Measurements from ENCODE around the gene CT55.
"Not testable (repeated sequence)": the region's sequence is repeated elsewhere in the genome, so short reads cannot be mapped to it uniquely, and the experiment has no call there.

The CT55 gene

DNA sequence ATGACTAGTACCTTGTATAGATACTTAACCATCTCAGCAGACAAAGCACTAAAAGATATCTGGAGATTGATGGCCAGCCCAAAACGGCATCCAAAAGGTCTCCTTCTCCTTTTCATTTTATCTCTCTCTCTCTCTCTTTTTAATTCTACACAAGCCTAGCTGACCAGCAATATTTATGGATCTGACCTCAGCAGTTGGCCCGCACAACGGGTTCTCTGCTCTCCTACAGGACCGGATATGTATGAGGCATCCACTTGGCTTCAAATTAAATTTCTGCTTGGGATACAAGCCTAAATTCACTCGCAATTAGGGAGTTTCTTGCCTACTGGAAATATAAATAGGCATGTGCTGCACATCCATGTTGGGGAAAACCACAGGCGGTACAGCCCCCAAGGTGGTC lies 22.5 kb upstream of the CT55 start:
- Histone ChIP-seq H3K79me1 (ENCODE audit: low read length) (no peaks in the 10 kb centered on the region), H4K5ac (ENCODE audit: low read length) (no peak overlapping the region), H3K18ac (ENCODE audit: low read length) (no peak overlapping the region), H2BK15ac (replicated peaks; ENCODE audit: low read depth) (no peak overlapping the region), H3K56ac (ENCODE audit: low read length) (no peak overlapping the region), H3K4me1 (ENCODE audit: control insufficient read depth, low read depth, low read length) (no peaks in the 10 kb centered on the region), H4K8ac (ENCODE audit: low read depth, low read length) (no peak overlapping the region), H2BK5ac (ENCODE audit: low read length) (no peak overlapping the region), H3K9ac (ENCODE audit: low read length) (no peak overlapping the region), H2BK120ac (ENCODE audit: low read depth, low read length) (no peak overlapping the region), H3K4me3 (ENCODE audit: low read length) (no peak overlapping the region), H3K4me2 (ENCODE audit: low read length) (no peak overlapping the region), H3K27me3 (ENCODE audit: insufficient read depth, low read length, poor library complexity) (no peaks in the 10 kb centered on the region), H2AK5ac (ENCODE audit: low read length) (no peak overlapping the region), H3K27ac (ENCODE audit: low read depth, low read length) (no peak overlapping the region), H3K4ac (ENCODE audit: low read depth, low read length) (no peak overlapping the region), H3K23ac (ENCODE audit: low read length) (no peak overlapping the region), H3K79me2 (ENCODE audit: control insufficient read depth, insufficient read depth, low read length) (no peaks in the 10 kb centered on the region), H3K36me3 (ENCODE audit: control insufficient read depth, insufficient read depth, low read length) (no peaks in the 10 kb centered on the region)
- no CpG with 5 or more reads among the region's 6 CpGs for WGBS (ENCODE audit: extremely low coverage, insufficient coverage, low lambda C conversion rate)
- DNase-seq, result no peak

DNA sequence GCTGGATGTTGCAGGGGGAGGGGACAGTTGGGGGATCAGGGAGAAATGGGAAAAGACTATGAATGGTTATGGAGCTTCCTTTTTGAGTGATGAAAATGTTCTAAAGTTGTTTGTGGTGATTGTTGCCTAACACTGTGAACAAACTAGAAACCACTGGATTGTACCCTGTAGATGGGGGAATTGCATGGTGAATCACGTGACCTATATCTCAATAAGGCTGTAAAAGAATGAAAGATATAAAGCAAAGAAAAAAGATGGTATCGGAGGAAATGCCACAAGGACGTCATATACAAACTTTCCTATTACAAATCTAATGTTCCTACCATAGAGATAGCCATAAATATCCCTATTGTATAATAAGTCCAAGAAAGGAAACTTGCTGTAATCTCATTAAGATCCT lies 20.6 kb upstream of the CT55 start:
- no CpG with 5 or more reads among the region's 3 CpGs for WGBS (ENCODE audit: extremely low coverage, insufficient coverage, low lambda C conversion rate)
- H3K56ac ChIP-seq (ENCODE audit: low read length), result no peak overlapping the region
- no peak for DNase-seq

DNA sequence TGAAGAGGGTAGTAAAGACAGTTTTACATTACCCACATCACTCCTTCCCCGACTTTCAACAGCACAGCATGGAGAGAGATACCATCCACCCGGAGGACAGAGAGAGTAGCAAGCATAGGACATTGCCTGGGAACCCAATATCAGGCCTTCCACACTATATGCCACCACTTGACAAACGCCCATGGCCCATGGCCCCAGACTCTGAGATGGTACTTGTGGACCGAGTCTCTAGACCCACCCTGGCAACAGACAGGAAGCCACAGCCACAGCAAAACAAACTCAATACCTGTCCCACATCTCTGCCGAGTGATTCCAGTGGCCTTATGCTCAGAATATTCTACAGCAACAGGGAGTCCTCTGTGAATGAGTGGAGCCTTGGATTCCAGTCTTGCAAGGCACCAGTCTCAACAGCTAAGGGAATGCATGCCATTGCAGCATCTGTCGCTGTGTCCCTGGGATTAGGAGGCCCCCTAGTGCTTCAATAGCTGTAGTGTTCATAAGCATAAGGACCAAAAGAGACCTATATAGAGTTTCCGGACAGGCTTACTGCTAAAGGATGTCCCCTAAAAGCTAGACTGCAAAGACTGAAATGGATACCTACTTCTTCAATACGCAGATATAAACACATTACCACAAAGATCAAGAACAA lies 14.7 kb upstream of the CT55 start:
- H2AK5ac ChIP-seq (ENCODE audit: low read length), result no peak overlapping the region
- H3K4me1 ChIP-seq (ENCODE audit: control insufficient read depth, low read depth, low read length), result no peaks in the 10 kb centered on the region
- no peaks in the 10 kb centered on the region for H3K79me1 ChIP-seq (ENCODE audit: low read length)
- no peak overlapping the region for H3K4me2 ChIP-seq (ENCODE audit: low read length)
- H3K4me3 ChIP-seq (ENCODE audit: low read length), result no peak overlapping the region
- H2BK120ac ChIP-seq (ENCODE audit: low read depth, low read length), result no peak overlapping the region
- WGBS (ENCODE audit: extremely low coverage, insufficient coverage, low lambda C conversion rate), result no CpG with 5 or more reads among the region's 8 CpGs
- DNase-seq, result peak; percentile 77
- no peak overlapping the region for H4K8ac ChIP-seq (ENCODE audit: low read depth, low read length)
- H3K4ac ChIP-seq (ENCODE audit: low read depth, low read length), result no peak overlapping the region
- no peak overlapping the region for H3K56ac ChIP-seq (ENCODE audit: low read length)
- H3K27ac ChIP-seq (ENCODE audit: low read depth, low read length), result no peak overlapping the region
- H3K36me3 ChIP-seq (ENCODE audit: control insufficient read depth, insufficient read depth, low read length), result no peaks in the 10 kb centered on the region
- no peak overlapping the region for H3K18ac ChIP-seq (ENCODE audit: low read length)
- no peak overlapping the region for H3K9ac ChIP-seq (ENCODE audit: low read length)
- no peaks in the 10 kb centered on the region for H3K27me3 ChIP-seq (ENCODE audit: insufficient read depth, low read length, poor library complexity)
- H3K79me2 ChIP-seq (ENCODE audit: control insufficient read depth, insufficient read depth, low read length), result no peaks in the 10 kb centered on the region
- H2BK5ac ChIP-seq (ENCODE audit: low read length), result no peak overlapping the region
- no peak overlapping the region for H2BK15ac ChIP-seq (replicated peaks; ENCODE audit: low read depth)
- no peak overlapping the region for H4K5ac ChIP-seq (ENCODE audit: low read length)
- no peak overlapping the region for H3K23ac ChIP-seq (ENCODE audit: low read length)

More for the DNA sequence above, 20.6 kb upstream of the CT55 start:
- no peak overlapping the region for H2AK5ac ChIP-seq (ENCODE audit: low read length)
- no peak overlapping the region for H4K8ac ChIP-seq (ENCODE audit: low read depth, low read length)
- H2BK15ac ChIP-seq (replicated peaks; ENCODE audit: low read depth), result no peak overlapping the region
- H3K27ac ChIP-seq (ENCODE audit: low read depth, low read length), result no peak overlapping the region
- H3K4me3 ChIP-seq (ENCODE audit: low read length), result no peak overlapping the region
- no peak overlapping the region for H2BK120ac ChIP-seq (ENCODE audit: low read depth, low read length)
- no peak overlapping the region for H3K9ac ChIP-seq (ENCODE audit: low read length)
- H3K4ac ChIP-seq (ENCODE audit: low read depth, low read length), result no peak overlapping the region
- H3K36me3 ChIP-seq (ENCODE audit: control insufficient read depth, insufficient read depth, low read length), result no peaks in the 10 kb centered on the region
- H3K18ac ChIP-seq (ENCODE audit: low read length), result no peak overlapping the region
- no peaks in the 10 kb centered on the region for H3K79me1 ChIP-seq (ENCODE audit: low read length)
- no peaks in the 10 kb centered on the region for H3K79me2 ChIP-seq (ENCODE audit: control insufficient read depth, insufficient read depth, low read length)
- no peak overlapping the region for H3K23ac ChIP-seq (ENCODE audit: low read length)
- no peak overlapping the region for H2BK5ac ChIP-seq (ENCODE audit: low read length)
- H3K27me3 ChIP-seq (ENCODE audit: insufficient read depth, low read length, poor library complexity), result no peaks in the 10 kb centered on the region
- no peak overlapping the region for H4K5ac ChIP-seq (ENCODE audit: low read length)
- H3K4me2 ChIP-seq (ENCODE audit: low read length), result no peak overlapping the region
- H3K4me1 ChIP-seq (ENCODE audit: control insufficient read depth, low read depth, low read length), result no peaks in the 10 kb centered on the region

DNA sequence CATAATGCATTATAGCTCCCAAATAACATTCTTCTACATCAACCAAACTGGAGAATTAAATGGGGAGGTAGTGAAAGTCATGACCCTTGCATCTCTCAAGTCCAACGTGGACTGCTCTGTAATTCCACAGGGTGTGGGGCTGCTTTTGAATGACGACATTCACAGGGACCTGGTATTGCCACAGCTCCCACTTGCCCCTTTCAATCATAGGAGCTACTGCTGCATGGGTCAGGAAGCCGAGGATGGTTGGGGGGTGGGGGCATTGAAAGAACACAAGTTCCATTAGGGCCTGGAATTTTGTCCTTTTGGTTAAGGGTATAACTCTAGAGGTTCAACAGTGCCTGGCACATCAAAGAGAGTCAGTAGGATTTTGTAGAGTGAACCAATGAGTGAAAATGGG lies 7.4 kb upstream of the CT55 start:
- Histone ChIP-seq H2BK5ac (ENCODE audit: low read length) (no peak overlapping the region), H4K8ac (ENCODE audit: low read depth, low read length) (no peak overlapping the region), H3K36me3 (ENCODE audit: control insufficient read depth, insufficient read depth, low read length) (no peaks in the 10 kb centered on the region), H2BK120ac (ENCODE audit: low read depth, low read length) (no peak overlapping the region), H4K5ac (ENCODE audit: low read length) (no peak overlapping the region), H3K23ac (ENCODE audit: low read length) (no peak overlapping the region), H3K4ac (ENCODE audit: low read depth, low read length) (no peak overlapping the region), H3K27me3 (ENCODE audit: insufficient read depth, low read length, poor library complexity) (no peaks in the 10 kb centered on the region), H3K79me2 (ENCODE audit: control insufficient read depth, insufficient read depth, low read length) (no peaks in the 10 kb centered on the region), H3K27ac (ENCODE audit: low read depth, low read length) (no peak overlapping the region), H3K9ac (ENCODE audit: low read length) (no peak overlapping the region), H3K4me3 (ENCODE audit: low read length) (no peak overlapping the region), H3K56ac (ENCODE audit: low read length) (no peak overlapping the region), H3K18ac (ENCODE audit: low read length) (no peak overlapping the region), H3K4me1 (ENCODE audit: control insufficient read depth, low read depth, low read length) (no peaks in the 10 kb centered on the region), H2BK15ac (replicated peaks; ENCODE audit: low read depth) (no peak overlapping the region), H3K4me2 (ENCODE audit: low read length) (no peak overlapping the region), H3K79me1 (ENCODE audit: low read length) (no peaks in the 10 kb centered on the region), H2AK5ac (ENCODE audit: low read length) (no peak overlapping the region)
- WGBS (ENCODE audit: extremely low coverage, insufficient coverage, low lambda C conversion rate), result no CpG with 5 or more reads among the region's 3 CpGs
- DNase-seq, result no peak

DNA sequence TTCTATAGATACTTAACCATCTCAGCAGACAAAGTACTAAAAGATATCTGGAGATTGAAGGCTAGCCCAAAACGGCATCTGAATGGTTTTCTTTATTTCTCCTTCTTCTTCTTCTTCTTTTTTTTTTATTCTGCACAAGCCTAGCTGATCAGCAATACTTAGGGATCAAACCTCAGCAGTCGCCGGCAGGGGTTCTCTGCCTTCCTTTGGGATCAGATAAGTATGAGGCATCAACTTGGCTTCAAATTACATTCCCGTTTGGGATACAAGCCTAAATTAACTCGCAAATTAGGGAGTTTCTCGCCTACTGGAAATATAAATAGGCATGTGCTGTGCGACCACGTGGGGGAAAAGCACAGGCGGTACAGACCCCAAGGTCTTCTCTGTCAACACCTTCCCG lies 730 bp downstream of the CT55 start:
- Histone ChIP-seq H3K56ac (ENCODE audit: low read length) (no peak overlapping the region), H3K79me1 (ENCODE audit: low read length) (no peaks in the 10 kb centered on the region), H3K4ac (ENCODE audit: low read depth, low read length) (no peak overlapping the region), H3K79me2 (ENCODE audit: control insufficient read depth, insufficient read depth, low read length) (no peaks in the 10 kb centered on the region), H2AK5ac (ENCODE audit: low read length) (no peak overlapping the region), H3K36me3 (ENCODE audit: control insufficient read depth, insufficient read depth, low read length) (no peaks in the 10 kb centered on the region), H3K27me3 (ENCODE audit: insufficient read depth, low read length, poor library complexity) (no peaks in the 10 kb centered on the region), H3K4me2 (ENCODE audit: low read length) (no peak overlapping the region), H2BK120ac (ENCODE audit: low read depth, low read length) (no peak overlapping the region), H3K18ac (ENCODE audit: low read length) (no peak overlapping the region), H3K4me3 (ENCODE audit: low read length) (no peak overlapping the region), H2BK15ac (replicated peaks; ENCODE audit: low read depth) (no peak overlapping the region), H4K5ac (ENCODE audit: low read length) (no peak overlapping the region), H3K27ac (ENCODE audit: low read depth, low read length) (no peak overlapping the region), H3K9ac (ENCODE audit: low read length) (no peak overlapping the region), H4K8ac (ENCODE audit: low read depth, low read length) (no peak overlapping the region), H3K4me1 (ENCODE audit: control insufficient read depth, low read depth, low read length) (no peaks in the 10 kb centered on the region), H2BK5ac (ENCODE audit: low read length) (no peak overlapping the region), H3K23ac (ENCODE audit: low read length) (no peak overlapping the region)
- WGBS (ENCODE audit: extremely low coverage, insufficient coverage, low lambda C conversion rate), result no CpG with 5 or more reads among the region's 10 CpGs
- DNase-seq, result no peak

DNA sequence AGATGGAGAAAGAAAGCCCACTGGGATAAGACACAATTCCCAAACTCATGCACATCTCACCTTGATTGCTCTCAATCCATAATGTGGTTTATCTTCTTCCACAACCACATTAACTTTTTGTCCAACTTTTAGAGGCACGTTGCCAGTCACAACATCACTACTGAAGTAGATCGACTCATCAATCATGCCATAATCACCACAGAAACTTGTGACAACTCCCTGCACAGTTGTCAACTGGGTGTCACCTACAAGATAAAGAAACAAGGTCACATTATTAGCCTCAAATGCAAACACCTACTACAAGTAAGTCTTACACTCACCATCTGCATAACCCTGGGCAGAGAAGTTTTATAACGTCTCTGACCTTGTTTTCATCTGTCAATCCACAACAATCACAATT lies 1.7 kb downstream of the CT55 start:
- not testable (repeated sequence) for H3K56ac ChIP-seq (ENCODE audit: low read length); H3K36me3 ChIP-seq (ENCODE audit: control insufficient read depth, insufficient read depth, low read length); H2AK5ac ChIP-seq (ENCODE audit: low read length); H4K5ac ChIP-seq (ENCODE audit: low read length); H4K8ac ChIP-seq (ENCODE audit: low read depth, low read length); H3K4ac ChIP-seq (ENCODE audit: low read depth, low read length); H2BK15ac ChIP-seq (replicated peaks; ENCODE audit: low read depth); H3K79me1 ChIP-seq (ENCODE audit: low read length); H3K79me2 ChIP-seq (ENCODE audit: control insufficient read depth, insufficient read depth, low read length); H3K4me3 ChIP-seq (ENCODE audit: low read length); H2BK5ac ChIP-seq (ENCODE audit: low read length); H3K23ac ChIP-seq (ENCODE audit: low read length); H3K4me1 ChIP-seq (ENCODE audit: control insufficient read depth, low read depth, low read length); H3K4me2 ChIP-seq (ENCODE audit: low read length); H3K9ac ChIP-seq (ENCODE audit: low read length); H2BK120ac ChIP-seq (ENCODE audit: low read depth, low read length); H3K18ac ChIP-seq (ENCODE audit: low read length); DNase-seq; H3K27ac ChIP-seq (ENCODE audit: low read depth, low read length); H3K27me3 ChIP-seq (ENCODE audit: insufficient read depth, low read length, poor library complexity)
- WGBS (ENCODE audit: extremely low coverage, insufficient coverage, low lambda C conversion rate), result no CpG with 5 or more reads among the region's 3 CpGs
